Hepatocyte (in vitro differentiated cells): ENCODE data around the gene HTR1E. TPM values are rescaled to one million over a fixed set of nuclear protein-coding genes. Genes with fewer than 3 reads are reported as not detected.
"Not testable (repeated sequence)": the region's sequence is repeated elsewhere in the genome, so short reads cannot be mapped to it uniquely, and the experiment has no call there.

Experiments used
- DNase-seq: peaks from one replicate; pipeline ENCODE4 v3.0.0-alpha.2; 2016; ENCODE audit warnings: low spot score
- H2AFZ ChIP-seq: fragments of 200-600 bp; sonication (generic); 2 replicates; pipeline ENCODE4 v1.6.0; 2016; ENCODE audit warnings: antibody characterized with exemption, mild to moderate bottlenecking
- H3K27ac ChIP-seq: fragments of 200-600 bp; sonication (generic); 2 replicates; pipeline ENCODE4 v1.5.1; 2016; ENCODE audit warnings: mild to moderate bottlenecking
- H3K27me3 ChIP-seq: fragments of 200-600 bp; sonication (generic); 2 replicates; pipeline ENCODE4 v1.6.1; 2016
- H3K36me3 ChIP-seq: fragments of 200-600 bp; sonication (generic); replicated peaks from 2 replicates; pipeline ENCODE4 v1.5.1; 2016; ENCODE audit warnings: low read depth; ENCODE audit not compliant: insufficient read depth
- H3K4me1 ChIP-seq: fragments of 200-600 bp; sonication (generic); 2 replicates; pipeline ENCODE4 v1.5.1; 2016; ENCODE audit warnings: mild to moderate bottlenecking, moderate library complexity; ENCODE audit not compliant: insufficient read depth
- H3K4me2 ChIP-seq: fragments of 200-600 bp; sonication (generic); 2 replicates; pipeline ENCODE4 v1.6.0; 2016
- H3K4me3 ChIP-seq: fragments of 200-600 bp; sonication (generic); 2 replicates; pipeline ENCODE4 v1.5.1; 2016; ENCODE audit warnings: mild to moderate bottlenecking
- H3K79me2 ChIP-seq: fragments of 200-600 bp; sonication (generic); 2 replicates; pipeline ENCODE4 v1.6.0; 2017; ENCODE audit warnings: mild to moderate bottlenecking
- H3K9me2 ChIP-seq: fragments of 200-600 bp; sonication (generic); replicated peaks from 2 replicates; pipeline ENCODE4 v1.6.0; 2017; ENCODE audit warnings: mild to moderate bottlenecking; ENCODE audit not compliant: insufficient read depth
- H3K9me3 ChIP-seq: fragments of 200-600 bp; sonication (generic); 2 replicates; pipeline ENCODE4 v1.5.1; 2016; ENCODE audit warnings: low read depth, mild to moderate bottlenecking
- H4K20me1 ChIP-seq: fragments of 200-600 bp; sonication (generic); 2 replicates; pipeline ENCODE4 v1.6.0; 2016; ENCODE audit warnings: mild to moderate bottlenecking; ENCODE audit not compliant: insufficient read depth, poor library complexity, severe bottlenecking
- EZH2 ChIP-seq: fragments of 200-600 bp; sonication (generic); IDR thresholded peaks from 2 replicates; pipeline ENCODE4 v1.6.1; 2016; ENCODE audit warnings: antibody characterized with exemption, mild to moderate bottlenecking, borderline replicate concordance
- EZH2phosphoT487 ChIP-seq: fragments of 200-600 bp; sonication (generic); IDR thresholded peaks from one replicate; pipeline ENCODE4 v1.6.1; 2018; ENCODE audit warnings: antibody characterized with exemption, mild to moderate bottlenecking, low read depth, moderate library complexity; ENCODE audit not compliant: unreplicated experiment, severe bottlenecking
- WGBS: methylation state at CpG from one replicate; pipeline ENCODE4 v1.1.6; 2016; ENCODE audit warnings: low lambda C conversion rate; ENCODE audit errors: missing lambda C conversion rate; 5-methylcytosine and 5-hydroxymethylcytosine counted together
- polyA plus RNA-seq: library from polyadenylated mRNA; unstranded; fragments of >200 nt; fragmentation: Nextera tagmentation; extraction: Ambion mirVana; gene quantifications from 2 replicates; pipeline ENCODE4 v1.2.1, GENCODE V29; 2016
- total RNA-seq: library from RNA; depleted of rRNA; stranded (reverse); fragments of >200 nt; gene quantifications from 2 replicates; pipeline ENCODE4 v1.2.3, GENCODE V29; 2014
- TF ChIP-seq, protein P1 (sequence below): fragments of 200-600 bp; sonication (generic); IDR thresholded peaks from 2 replicates; pipeline ENCODE4 v1.5.1; 2016; ENCODE audit warnings: antibody characterized with exemption, mild to moderate bottlenecking; ENCODE audit not compliant: poor library complexity

HTR1E gene
- total and polyA plus RNA-seq, 2 experiments from 2014 or later, result 3.4 to 6.2 TPM

GRCh38 chr6:87009581-87009980 is 72.3 kb downstream of the HTR1E start:
- not testable (repeated sequence) for H3K9me3 ChIP-seq, H2AFZ ChIP-seq, H3K4me2 ChIP-seq, H3K36me3 ChIP-seq, H3K4me3 ChIP-seq, H3K4me1 ChIP-seq, H3K9me2 ChIP-seq, DNase-seq, H3K27me3 ChIP-seq, H3K79me2 ChIP-seq, H3K27ac ChIP-seq, H4K20me1 ChIP-seq
- WGBS, result no CpG with 5 or more reads among the region's 34 CpGs

DNA sequence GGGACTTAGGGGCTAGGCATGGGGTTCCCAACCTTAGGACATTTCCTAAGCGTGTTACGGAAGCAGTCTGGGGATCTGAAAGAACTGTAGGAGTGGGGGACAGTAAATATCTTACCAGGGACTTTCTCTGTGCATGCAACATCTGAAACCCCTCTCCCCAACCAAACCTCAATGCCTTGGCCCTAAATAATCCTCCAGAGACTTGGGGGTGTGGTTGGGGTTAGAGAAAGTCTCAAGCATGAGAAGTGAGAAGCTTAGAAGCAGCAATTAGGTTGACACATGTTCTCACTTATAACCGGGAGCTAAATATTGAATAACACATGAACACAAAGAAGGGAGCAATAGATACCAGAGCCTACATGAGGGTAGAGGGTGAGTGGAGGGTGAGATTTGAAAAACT is 74.7 kb downstream of the HTR1E start:
- H3K4me3 ChIP-seq, result no peak overlapping the region
- TF ChIP-seq EZH2 (no peak), EZH2phosphoT487 (no peak)
- TF ChIP-seq, protein P1, sequence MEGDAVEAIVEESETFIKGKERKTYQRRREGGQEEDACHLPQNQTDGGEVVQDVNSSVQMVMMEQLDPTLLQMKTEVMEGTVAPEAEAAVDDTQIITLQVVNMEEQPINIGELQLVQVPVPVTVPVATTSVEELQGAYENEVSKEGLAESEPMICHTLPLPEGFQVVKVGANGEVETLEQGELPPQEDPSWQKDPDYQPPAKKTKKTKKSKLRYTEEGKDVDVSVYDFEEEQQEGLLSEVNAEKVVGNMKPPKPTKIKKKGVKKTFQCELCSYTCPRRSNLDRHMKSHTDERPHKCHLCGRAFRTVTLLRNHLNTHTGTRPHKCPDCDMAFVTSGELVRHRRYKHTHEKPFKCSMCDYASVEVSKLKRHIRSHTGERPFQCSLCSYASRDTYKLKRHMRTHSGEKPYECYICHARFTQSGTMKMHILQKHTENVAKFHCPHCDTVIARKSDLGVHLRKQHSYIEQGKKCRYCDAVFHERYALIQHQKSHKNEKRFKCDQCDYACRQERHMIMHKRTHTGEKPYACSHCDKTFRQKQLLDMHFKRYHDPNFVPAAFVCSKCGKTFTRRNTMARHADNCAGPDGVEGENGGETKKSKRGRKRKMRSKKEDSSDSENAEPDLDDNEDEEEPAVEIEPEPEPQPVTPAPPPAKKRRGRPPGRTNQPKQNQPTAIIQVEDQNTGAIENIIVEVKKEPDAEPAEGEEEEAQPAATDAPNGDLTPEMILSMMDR, result no peak
- no peak overlapping the region for H3K27ac ChIP-seq
- H4K20me1 ChIP-seq, result no peaks in the 10 kb centered on the region
- H3K9me2 ChIP-seq, result no peaks in the 10 kb centered on the region
- H3K9me3 ChIP-seq, result no peaks in the 10 kb centered on the region
- H3K4me2 ChIP-seq, result no peak overlapping the region
- H3K4me1 ChIP-seq, result no peaks in the 10 kb centered on the region
- DNase-seq, result no peak
- 100% methylated on average over 3 of the region's 3 CpGs for WGBS
- H3K27me3 ChIP-seq, result no peaks in the 10 kb centered on the region
- H3K36me3 ChIP-seq, result no peaks in the 10 kb centered on the region
- no peaks in the 10 kb centered on the region for H3K79me2 ChIP-seq
- H2AFZ ChIP-seq, result no peak overlapping the region

GRCh38 chr6:87012743-87013142 is 75.4 kb downstream of the HTR1E start:
- no peak overlapping the region for H3K27ac ChIP-seq
- H3K4me1 ChIP-seq, result no peaks in the 10 kb centered on the region
- H4K20me1 ChIP-seq, result no peaks in the 10 kb centered on the region
- no peak for DNase-seq
- H3K36me3 ChIP-seq, result no peaks in the 10 kb centered on the region
- H3K79me2 ChIP-seq, result no peaks in the 10 kb centered on the region
- H3K4me3 ChIP-seq, result no peak overlapping the region
- WGBS, result 78% methylated on average over 3 of the region's 3 CpGs
- no peaks in the 10 kb centered on the region for H3K9me2 ChIP-seq
- H3K9me3 ChIP-seq, result no peaks in the 10 kb centered on the region
- TF ChIP-seq EZH2phosphoT487 (no peak), EZH2 (no peak)
- TF ChIP-seq, protein P1, result no peak
- H3K4me2 ChIP-seq, result no peak overlapping the region
- H2AFZ ChIP-seq, result no peak overlapping the region
- H3K27me3 ChIP-seq, result no peaks in the 10 kb centered on the region

DNA sequence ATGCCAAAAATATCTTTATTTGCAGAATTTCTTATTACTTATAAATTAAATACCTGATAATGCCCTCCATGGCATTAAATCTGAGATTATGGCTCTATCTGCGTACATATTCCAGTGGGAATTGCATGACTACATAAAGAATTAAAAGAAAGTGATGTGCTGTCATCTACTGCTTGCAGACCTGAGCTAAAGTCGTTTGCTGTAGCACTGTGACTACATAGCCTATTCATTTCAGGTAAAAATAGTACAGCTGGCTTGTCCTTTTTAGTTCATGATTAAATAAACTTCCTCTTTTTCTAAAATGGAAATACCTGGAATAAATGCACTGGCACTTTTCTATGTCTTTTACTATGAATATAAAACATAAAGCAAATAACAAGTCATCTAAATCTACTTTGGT is 79.4 kb downstream of the HTR1E start:
- Histone ChIP-seq H3K4me3 (no peak overlapping the region), H3K9me2 (no peaks in the 10 kb centered on the region), H3K79me2 (no peaks in the 10 kb centered on the region), H3K27me3 (no peaks in the 10 kb centered on the region), H3K9me3 (no peaks in the 10 kb centered on the region), H3K27ac (no peak overlapping the region), H3K4me1 (no peaks in the 10 kb centered on the region), H3K36me3 (no peaks in the 10 kb centered on the region), H4K20me1 (no peaks in the 10 kb centered on the region), H3K4me2 (no peak overlapping the region), H2AFZ (no peak overlapping the region)
- DNase-seq, result no peak
- WGBS, result 89% methylated on average over 2 of the region's 2 CpGs
- no peak for TF ChIP-seq EZH2
- TF ChIP-seq EZH2phosphoT487, result no peak
- TF ChIP-seq, protein P1, result no peak
